Smooth muscle cell of the umbilical artery (primary cell): ENCODE results near the gene ATF6B. TPM values are rescaled to one million over a fixed set of nuclear protein-coding genes. Genes with fewer than 3 reads are reported as not detected.

Experiments
- total RNA-seq: library from RNA; depleted of rRNA; stranded (reverse); fragments of >200 nt; gene quantifications from 2 replicates; pipeline ENCODE4 v1.2.3, GENCODE V29; 2014

Gene ATF6B
- total RNA-seq = 18.7 and 28.5 TPM in 2 replicates

GRCh38 chr6:32127717-32128592 is at the start of gene ATF6B:
ATF6B (minus strand) TSS chr6:32128246; CDS start chr6:32128207, 39 bp downstream.

GRCh38 chr6:32175711-32176475 is 47.8 kb upstream of the ATF6B start, which contains the start of gene AGPAT1:
AGPAT1 (minus strand) TSS chr6:32176084; CDS start chr6:32171496, 4,588 bp downstream.

GRCh38 chr6:32164295-32164694 is 36.2 kb upstream of the ATF6B start, which contains the start of gene EGFL8:
EGFL8 (plus strand) TSS chr6:32164595; CDS start chr6:32166166, 1,571 bp downstream.

GRCh38 chr6:32153564-32154513 is 25.8 kb upstream of the ATF6B start, which contains the start of gene PPT2:
PPT2 (plus strand) TSS chr6:32154141; CDS start chr6:32154595, 454 bp downstream.

GRCh38 chr6:32151863-32152768 is 24.1 kb upstream of the ATF6B start, which contains the start of gene PRRT1:
PRRT1 (minus strand) TSS chr6:32151939; CDS start chr6:32151827, 112 bp downstream.

GRCh38 chr6:32109114-32109764 is 18.8 kb downstream of the ATF6B start, which contains the start of gene TNXB:
TNXB (minus strand) TSS chr6:32109338; CDS start chr6:32098198, 11,140 bp downstream.

Other genes with a start within 250 kb of the ATF6B start
- 0.05 and 0.30 TPM in 2 replicates for gene SLC44A4, start 249.2 kb downstream of the ATF6B start, total RNA-seq
- 51.1 and 57.6 TPM in 2 replicates for gene EHMT2, start 230.5 kb downstream of the ATF6B start, total RNA-seq
- gene ZBTB12, start 226.2 kb downstream of the ATF6B start, total RNA-seq = 3.6 and 4.7 TPM in 2 replicates
- 0.42 and 0.89 TPM in 2 replicates for gene C2, start 200.5 kb downstream of the ATF6B start, total RNA-seq
- gene CFB, start 182.2 kb downstream of the ATF6B start, total RNA-seq = 4.1 and 28.8 TPM in 2 replicates
- gene NELFE, start 169.3 kb downstream of the ATF6B start, total RNA-seq = 89.1 and 109 TPM in 2 replicates
- gene SKIC2, start 169.1 kb downstream of the ATF6B start, total RNA-seq = 60.3 and 63.7 TPM in 2 replicates
- 11.0 and 11.3 TPM in 2 replicates for gene DXO, start 156.1 kb downstream of the ATF6B start, total RNA-seq
- 4.2 and 4.3 TPM in 2 replicates for gene C4A, start 146.2 kb downstream of the ATF6B start, total RNA-seq
- gene C4B, start 113.5 kb downstream of the ATF6B start, total RNA-seq = 2.1 and 3.9 TPM in 2 replicates
- 0.14 TPM in 1 of 2 replicates, not detected in the other for gene CYP21A2, start 89.8 kb downstream of the ATF6B start, total RNA-seq
- 0.89 and 1.7 TPM in 2 replicates for gene TNXB, start 18.9 kb downstream of the ATF6B start, total RNA-seq
- gene FKBPL, start 2.0 kb upstream of the ATF6B start, total RNA-seq = 3.0 and 3.6 TPM in 2 replicates
- gene PRRT1, start 23.7 kb upstream of the ATF6B start, total RNA-seq = 0.09 TPM in 1 of 2 replicates, not detected in the other
- 16.3 and 16.6 TPM in 2 replicates for gene PPT2, start 25.9 kb upstream of the ATF6B start, total RNA-seq
- 1.2 and 1.4 TPM in 2 replicates for gene EGFL8, start 36.3 kb upstream of the ATF6B start, total RNA-seq
- gene AGPAT1, start 47.8 kb upstream of the ATF6B start, total RNA-seq = 19.3 and 28.4 TPM in 2 replicates
- 14.9 and 24.6 TPM in 2 replicates for gene RNF5, start 50.2 kb upstream of the ATF6B start, total RNA-seq
- 0.23 TPM in 1 of 2 replicates, not detected in the other for gene AGER, start 56.0 kb upstream of the ATF6B start, total RNA-seq
- gene PBX2, start 62.0 kb upstream of the ATF6B start, total RNA-seq = 36.2 and 58.1 TPM in 2 replicates
- 0.59 and 1.2 TPM in 2 replicates for gene GPSM3, start 64.4 kb upstream of the ATF6B start, total RNA-seq
- 0.42 and 1.5 TPM in 2 replicates for gene NOTCH4, start 95.8 kb upstream of the ATF6B start, total RNA-seq
- gene TSBP1, start 243.7 kb upstream of the ATF6B start, total RNA-seq = not detected in 2 replicates